Stimulated activated CD4-positive, alpha-beta T cell treated with anti-CD3 and anti-CD28 coated beads, TNF-alpha, amount 100 ng/mL, for 24 hours (primary cell): Measurements from ENCODE around the gene GMPR2.
A peak's percentile ranks its signal among the peaks of the same experiment; 100 is the strongest.
"Not testable (repeated sequence)": the region's sequence is repeated elsewhere in the genome, so short reads cannot be mapped to it uniquely, and the experiment has no call there.

Experiments
- DNase-seq, 3 experiments: peaks; one replicate each; pipeline ENCODE4 v3.0.0-alpha.2; 2020; ENCODE audit warnings: low read depth in 3 of 3

Gene GMPR2

DNA sequence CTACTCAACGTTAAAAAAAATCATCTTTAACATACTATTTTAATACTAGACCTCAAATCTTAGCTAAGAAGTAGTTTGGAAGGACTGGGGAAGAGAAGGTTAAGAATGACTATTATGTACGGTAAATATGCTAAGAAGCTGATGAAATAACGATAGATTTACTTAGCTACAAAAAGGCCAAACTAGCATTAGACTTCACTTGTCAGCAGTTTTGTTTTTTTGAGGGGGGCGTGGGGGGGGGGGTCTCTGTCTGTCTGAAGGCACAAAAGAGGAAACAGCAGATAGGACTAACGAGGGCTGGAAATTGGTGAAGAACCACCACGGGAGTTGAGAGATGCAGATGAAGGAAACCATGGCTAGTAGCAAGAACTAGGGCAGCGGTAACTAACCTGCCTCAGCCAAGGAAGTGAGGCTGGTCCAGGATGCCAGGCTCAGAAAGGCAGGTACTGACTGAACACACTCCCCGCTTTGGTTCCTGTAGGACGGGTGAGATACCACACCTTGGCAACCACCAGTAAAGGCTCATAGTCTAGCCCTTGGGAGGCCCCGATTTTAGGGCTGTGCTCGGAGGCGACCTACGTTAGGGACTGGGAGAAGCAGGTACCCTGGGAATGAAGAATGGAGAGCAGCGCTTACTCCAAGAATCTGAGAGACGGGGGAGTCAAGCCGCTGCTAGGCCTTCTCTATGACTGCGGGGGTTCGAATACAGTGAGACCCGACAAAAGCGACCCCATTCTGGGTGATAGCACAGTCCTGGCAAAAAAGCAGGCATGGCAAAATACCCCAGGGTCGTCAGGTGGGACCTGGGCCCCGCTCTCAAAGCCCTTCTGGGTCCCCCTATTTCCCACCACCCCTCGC is 1.2 kb upstream of the GMPR2 start:
- no peak for DNase-seq

DNA sequence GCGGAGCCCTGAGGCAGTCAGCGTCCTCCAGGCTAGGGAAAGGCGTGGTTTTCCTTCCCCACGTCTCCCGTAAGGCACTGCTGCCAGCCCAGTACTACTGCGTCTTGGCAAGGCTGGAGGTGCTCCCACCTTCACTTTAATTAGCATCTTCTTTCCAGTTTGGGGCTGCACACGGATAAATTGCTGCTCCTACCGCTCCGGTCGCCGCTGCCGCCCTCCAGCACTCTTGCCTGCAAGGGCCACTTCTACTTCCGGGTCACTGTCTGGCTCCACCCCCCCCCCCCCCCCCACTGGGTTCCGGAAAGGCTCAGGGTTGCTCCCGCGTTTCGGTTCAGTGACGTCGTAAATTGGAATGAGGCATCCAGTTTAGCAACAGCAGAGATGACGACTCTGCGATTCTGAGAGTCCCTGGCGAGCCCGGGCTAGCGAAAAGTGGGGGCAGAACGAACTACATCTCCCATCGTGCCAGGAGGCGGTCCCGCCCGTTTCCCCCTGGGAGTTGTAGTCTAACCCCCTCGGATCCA is 546 bp upstream of the GMPR2 start, which contains the start of gene NEDD8:
Gene NEDD8, minus strand, starts transcription at position 247 of the 524 bp plus-strand sequence. Its CDS starts 100 bp downstream, at position 147.
- peak; percentile 82 to 90 (median 88) for DNase-seq

DNA sequence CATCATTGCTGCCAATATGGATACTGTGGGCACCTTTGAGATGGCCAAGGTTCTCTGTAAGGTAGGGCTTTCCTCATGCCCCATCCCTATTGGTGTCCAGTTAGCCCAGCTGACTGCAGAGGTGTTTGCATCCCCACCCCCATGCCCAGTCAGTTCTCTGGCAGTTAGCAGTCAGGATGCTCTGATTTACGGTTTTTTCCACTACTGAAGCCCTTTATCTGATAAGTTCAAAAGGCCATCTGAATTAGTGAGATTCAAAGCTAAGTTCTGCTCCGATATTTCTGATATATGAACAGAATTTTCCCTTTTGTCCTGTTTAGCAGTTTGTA is 773 bp downstream of the GMPR2 start:
- DNase-seq = no peak

DNA sequence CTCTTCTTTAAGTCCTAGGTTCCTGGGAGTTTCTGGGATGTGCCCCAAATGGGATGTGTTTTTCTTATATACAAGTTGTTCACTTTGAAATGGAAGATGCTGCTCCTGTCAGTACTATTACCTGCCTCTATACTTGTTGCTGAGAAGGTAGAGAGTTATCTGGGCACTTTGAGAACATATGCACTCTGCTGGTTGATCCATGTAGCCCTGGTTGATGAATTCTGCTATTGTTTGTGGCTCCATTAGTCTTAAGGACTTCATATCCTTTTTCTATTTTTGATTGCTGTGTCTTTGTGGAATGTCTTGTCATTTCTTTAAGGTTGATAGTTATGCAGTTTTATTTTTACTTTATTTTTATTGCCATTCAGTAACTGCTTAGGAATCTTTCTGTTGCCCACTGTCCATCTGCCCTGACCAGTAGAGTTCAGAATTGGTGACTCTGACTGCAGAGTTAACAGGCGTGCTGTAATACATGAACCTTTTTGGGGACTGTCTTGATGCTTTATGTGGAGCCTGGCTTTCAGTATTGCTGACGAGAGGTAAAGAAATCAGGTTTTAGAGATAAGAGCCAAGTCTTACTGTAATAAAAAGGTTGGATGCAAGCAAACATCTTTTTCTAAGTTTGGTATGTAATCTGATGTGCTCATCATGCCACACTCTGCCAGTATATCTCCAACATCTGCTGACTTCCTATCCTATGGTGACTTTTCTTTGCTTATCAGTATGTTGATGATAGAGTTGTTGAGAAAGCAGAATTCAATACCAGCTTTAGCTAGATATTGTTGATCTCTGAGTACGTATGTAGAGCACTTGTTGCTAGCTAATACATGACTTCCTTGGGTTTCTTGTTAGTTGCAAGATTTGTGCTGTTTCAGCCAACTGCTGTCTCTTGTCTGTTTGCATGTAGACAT is 1.6 kb downstream of the GMPR2 start:
- no peak for DNase-seq

DNA sequence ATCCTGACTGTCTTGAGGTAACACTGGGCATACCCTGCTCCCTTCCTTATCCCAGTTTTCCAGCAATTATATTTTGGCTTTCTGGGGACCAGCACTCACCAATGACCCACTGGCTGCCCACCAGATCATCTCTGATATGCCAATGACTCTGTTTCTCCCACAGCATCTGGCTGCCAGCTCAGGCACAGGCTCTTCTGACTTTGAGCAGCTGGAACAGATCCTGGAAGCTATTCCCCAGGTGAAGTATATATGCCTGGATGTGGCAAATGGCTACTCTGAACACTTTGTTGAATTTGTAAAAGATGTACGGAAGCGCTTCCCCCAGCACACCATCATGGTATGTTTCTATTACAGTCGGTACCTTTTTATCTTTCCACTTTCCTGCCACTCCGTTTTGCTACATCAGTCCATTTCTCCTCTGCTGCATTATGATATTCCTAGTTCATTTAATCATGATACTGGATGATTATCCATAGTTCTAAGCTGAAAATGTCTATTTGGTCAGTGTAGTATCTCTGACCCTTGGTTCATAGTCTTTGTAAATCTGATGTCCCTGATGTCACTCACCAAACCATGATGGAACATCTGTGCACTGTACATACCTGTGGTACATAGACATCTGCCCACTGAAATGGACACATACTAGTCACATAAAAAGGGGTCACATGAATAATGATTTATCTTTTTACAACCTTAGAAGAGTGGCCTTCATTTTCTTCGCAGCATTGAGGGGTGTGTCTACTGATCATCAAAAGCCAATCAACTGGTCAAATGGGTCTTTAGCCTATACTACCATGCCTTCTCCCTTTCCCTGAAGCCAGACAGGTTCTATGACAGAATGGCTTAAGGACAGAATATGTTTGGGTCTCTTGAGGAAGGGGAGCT is 3.3 kb downstream of the GMPR2 start:
- DNase-seq = no peak

DNA sequence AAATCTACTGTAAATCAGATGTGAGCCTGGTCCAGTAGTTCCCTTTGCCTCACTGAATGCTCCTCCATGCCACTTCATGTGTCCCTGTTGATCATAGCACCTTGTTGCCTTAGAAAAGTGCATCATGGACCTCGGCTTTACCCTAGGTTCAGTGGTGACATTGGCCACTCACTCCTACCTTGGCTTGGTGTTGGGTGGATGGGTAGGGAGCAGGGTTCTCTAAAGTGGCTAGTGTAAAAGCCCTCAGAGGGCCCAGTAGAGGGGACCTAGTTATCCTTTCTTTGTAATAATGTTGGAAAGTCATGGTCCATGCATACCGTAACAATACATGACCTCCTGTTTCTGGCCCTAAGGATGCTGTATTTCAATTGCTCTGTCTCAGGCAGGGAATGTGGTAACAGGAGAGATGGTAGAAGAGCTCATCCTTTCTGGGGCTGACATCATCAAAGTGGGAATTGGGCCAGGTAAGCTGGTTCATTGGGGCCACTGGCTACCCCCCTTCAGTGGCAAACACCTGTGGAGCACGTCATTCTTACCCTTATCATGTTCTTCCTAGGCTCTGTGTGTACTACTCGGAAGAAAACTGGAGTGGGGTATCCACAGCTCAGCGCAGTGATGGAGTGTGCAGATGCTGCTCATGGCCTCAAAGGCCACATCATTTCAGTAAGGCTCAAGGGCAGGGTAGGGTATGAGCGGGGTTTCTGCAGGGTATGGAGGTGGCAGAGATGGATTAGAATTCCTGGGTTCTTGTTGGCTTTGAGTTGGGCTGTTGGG is 4.1 kb downstream of the GMPR2 start:
- DNase-seq = no peak

DNA sequence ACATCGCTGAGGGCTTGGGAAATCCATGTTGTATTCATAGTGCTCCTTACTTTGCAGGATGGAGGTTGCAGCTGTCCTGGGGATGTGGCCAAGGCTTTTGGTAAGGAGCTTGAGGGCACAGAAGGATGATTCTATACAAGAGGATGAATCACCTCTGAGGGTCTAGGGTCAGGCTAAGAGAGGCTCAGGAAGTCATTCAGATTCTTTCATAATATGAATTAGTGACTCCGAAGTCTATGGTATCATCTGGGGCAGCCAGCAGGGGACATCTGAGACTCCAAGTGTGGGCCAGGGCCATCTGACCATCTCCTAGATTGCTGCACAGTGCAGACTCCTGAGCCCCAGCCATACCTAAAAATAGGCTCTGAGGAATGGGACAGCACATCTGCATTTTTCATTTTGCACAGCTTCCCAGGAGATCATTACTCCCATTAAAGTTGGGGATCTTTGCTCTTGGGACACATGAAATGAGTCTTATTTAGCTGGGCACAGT is 4.8 kb downstream of the GMPR2 start:
- no peak for DNase-seq

DNA sequence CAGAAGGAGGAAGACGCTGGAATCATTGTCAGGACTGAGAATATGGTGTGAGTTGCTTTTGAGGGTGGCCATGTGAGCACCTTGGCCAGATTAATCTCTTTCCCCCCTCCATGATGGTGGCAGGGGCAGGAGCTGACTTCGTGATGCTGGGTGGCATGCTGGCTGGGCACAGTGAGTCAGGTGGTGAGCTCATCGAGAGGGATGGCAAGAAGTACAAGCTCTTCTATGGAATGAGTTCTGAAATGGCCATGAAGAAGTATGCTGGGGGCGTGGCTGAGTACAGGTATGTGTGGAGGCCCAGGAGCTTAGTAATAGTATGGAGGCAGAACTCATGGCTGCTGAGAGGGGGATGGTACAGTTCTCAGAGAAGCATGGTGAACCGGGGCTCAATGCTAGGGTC is 5.4 kb downstream of the GMPR2 start:
- DNase-seq = no peak

DNA sequence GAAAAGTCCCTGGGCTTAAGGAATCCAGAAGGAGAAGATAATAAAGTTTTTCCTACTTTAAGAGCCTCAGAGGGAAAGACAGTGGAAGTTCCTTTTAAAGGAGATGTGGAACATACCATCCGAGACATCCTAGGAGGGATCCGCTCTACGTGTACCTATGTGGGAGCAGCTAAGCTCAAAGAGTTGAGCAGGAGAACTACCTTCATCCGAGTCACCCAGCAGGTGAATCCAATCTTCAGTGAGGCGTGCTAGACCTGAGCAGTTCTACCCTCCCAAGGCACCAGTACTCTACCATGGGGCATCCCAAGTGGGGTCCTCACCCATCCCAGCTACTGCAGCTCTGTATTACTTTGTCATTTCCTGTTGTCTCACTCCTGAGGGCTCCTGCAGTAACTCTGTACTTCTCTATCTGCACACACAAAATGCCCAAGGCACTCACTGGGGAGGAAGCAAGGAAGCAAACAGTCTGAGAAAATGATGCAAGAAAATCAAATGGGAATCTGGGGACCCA is 5.9 kb downstream of the GMPR2 start:
- no peak for DNase-seq

DNA sequence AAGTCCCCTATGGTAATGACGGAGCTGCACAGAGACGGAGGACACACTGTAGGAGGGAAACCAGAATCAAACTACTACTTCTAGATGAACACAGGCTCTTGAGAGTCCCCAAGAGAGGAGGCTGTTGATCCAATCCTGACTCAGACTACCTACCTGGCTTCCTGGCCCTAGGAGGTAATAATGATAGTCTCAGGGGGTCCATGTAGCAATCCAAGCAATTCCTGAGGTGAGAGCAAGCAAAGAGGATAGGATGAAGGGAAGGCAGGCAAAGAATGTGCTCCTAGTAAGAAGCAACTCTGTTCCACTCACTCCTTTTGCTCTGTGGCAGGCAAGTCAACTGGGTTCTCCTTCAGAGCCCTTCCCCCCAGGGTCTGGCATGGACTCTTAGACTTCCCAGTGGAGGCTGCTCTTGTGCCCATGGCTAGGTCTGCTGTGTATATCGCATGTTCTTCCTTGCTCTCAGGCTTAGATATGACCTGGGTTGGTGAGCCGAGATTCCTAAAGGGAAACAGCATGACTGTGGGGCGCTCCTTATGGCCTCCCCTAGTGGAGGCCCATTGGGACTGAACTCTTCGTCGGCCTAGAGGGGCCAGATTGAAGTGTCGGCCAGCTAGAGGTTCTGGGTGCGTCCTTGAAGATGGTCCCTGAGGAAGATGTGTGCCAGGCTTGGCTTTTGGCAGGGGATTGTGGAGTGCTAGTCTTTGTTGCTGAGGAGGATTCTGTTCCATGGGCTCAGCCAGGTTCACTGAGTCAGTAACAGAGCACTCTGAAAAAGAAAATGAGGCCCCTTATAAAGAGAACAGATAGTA is 7.6 kb downstream of the GMPR2 start:
- DNase-seq = no peak

DNA sequence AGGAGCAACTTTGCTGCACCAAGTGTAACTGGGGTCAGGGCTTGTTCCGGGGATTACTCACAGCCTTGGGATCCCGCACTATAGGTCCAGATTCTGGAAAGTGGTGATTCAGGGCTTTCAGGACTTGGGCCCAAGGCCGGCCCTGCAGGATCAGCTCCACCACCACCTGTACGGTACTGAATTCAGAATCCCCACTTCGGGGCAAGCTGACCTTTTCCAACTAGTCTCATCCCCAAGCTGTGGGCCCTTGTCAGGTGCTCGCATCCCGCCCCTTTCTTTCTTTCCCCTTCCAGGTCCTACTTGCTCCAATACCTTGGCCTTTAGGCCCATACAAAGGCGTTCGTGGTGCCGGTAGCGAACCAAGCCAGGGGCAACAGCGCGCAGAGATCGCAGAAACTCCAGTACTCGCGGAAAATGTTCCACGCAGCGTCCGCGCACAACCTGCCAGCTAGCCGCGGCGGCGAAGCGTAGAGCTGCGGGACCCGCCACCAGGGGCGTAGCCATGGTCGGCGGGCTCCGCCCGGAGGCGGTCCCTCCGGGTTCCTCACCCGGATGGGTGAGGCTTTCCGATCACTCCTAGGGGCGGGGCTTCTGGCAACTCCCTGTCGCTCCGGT is 9.2 kb downstream of the GMPR2 start:
- peak; percentile 85 to 93 (median 88) for DNase-seq

DNA sequence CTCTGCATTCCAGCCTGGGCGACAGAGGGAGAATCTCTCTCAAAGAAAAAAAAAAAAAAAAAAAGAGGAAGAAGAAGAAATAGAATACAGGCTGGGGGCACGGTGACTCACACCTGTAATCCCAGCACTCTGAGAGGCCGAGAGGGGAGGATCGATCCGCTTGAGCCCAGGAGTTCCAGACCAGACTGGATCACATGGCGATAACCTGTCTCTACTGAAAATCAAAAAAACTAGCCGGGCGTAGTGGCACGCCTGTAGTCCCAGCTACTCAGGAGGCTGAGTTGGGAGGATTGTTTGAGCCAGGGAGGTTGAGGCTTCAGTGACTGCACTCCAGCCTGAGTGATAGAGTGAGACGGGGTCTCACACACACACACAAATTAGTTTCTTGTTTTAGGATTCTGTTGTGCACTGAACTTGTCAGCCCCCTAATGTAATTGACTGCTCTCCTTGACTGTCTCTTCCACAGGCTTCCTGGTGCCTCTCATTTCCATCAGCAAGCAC is 10.7 kb downstream of the GMPR2 start:
- DNase-seq = no peak

DNA sequence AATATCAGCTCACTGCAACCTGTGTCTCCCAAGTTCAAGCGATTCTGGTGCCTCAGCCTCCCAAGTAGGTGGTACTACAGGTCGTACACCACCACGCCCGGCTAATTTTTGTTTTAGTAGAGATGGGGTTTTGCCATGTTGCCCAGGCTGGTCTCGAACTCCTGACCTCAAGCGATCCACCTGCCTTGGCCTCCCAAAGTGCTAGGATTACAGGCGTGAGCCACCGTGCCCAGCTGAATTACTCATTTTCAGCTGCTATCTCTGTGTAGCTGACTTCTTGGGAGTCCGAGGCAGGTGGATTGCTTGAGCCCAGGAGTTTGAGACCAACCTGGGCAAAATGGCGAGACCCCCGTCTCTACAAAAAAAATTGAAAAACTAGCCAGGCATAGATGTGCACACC is 12.6 kb downstream of the GMPR2 start:
- not testable (repeated sequence) for DNase-seq

DNA sequence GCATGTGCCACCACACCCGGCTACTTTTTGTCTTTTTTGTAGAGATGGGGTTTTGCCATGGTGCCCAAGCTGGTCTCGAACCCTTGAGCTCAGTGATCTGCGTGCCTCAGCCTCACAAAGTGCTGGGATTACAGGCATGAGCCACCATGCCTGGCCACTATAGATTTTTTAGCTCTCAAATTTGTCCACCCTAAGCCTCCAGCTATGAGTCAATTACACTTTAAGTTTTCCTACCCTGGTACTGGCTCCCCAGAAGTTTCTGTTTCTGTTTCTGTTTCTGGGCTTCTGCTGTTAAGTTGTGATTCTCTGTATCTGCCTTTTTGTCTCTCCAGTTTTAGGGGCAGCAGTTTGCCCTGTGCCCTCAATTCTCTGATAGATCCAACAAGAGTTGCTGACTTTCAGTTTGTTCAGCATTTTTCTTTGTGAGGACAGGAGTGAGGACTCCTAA is 14.1 kb downstream of the GMPR2 start:
- DNase-seq = no peak

DNA sequence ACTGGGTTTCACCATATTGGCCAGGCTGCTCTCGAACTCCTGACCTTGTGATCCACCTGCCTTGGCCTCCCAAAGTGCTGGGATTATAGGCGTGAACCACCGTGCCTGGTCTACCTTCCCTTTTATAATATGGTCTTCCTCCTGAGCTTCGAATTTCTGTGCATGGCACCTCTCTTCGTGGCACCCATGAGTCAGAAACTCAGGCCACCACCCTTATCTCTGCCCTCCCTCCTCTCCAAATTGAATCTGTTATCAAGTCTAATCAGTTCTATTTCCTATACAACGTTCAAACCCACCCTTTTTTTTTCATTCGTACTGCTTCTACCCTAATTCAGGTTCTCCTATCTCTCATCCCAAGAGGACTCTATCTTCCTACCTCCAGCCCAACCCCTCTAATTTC is 14.7 kb downstream of the GMPR2 start:
- no peak for DNase-seq

DNA sequence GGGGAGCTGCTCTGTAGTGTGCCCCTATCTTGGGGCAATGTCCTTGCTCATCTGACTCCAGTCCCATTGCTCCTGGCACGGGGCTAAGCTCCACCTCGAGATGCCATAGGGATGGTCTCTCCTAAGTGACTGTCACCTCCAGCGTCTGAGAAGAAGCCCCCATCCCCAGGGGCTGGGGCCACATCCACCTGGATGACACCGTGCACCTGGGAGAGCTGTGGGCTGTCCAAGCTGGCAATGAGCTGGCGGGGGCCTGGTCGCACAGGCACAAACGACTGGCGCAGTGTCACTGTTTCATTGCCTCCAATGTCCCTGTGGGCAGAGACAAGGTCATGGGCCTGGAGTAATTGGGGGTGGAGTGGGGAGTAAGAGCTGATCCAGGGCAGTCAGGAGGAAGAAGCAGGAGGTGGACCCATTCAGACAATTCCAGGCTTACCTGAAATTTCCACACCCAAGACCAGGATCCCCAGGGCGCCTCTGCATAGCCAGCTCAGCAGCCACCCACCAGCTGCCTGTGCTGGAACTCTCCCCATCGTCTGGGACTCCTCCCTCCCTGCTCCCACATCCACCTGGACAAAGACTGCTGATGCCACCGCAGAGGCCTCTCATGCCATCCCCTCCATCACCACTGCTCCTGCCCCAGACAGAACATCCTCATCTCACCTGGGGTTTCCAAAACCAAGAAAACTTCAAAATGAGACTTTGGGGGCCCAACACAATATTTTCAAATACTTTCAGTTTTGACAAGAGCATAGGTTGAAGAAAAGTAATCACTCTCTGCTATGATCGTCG is 16.7 kb downstream of the GMPR2 start:
- no peak for DNase-seq

DNA sequence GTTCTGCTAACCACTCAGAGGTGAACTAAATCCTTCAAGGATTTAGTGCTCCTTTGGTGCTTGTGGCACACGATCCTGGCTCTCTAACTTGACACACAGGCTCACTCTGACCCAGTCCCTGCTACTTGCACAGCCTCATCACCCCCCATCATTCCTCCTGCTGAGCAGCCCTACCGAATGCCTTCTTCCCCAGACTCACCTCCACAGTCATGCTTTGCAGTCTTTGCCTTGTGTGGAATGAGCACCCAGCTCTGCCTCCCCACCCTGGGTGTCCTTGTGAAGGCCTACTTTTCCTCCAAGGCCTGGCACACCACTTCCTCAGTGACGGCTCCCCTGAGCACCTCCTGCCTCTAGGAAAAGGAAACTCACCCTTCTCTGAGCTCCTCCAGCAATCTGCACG is 17.6 kb downstream of the GMPR2 start:
- DNase-seq = no peak

DNA sequence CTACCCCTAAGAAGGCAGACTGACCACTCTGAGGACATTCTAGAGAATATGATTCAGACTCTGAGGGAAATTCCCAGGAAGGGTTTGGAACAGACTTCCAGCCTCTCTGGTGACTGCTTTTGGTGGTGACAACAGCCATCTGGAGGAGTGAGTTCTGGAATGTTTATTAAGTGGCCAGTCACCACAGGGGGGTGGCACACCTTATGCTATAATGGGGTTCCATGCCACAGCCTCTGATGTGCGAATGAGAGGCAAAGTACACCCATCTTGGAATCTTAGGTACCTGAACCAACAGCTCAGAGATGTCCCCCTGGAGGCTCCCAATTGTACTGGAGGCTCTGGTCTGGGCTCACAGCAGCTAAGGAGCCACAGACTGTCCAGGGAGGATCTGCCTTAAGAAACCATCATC is 19.2 kb downstream of the GMPR2 start:
- DNase-seq = no peak
